ENCODE data around the gene ERCC8.
"Not testable (repeated sequence)": the region's sequence is repeated elsewhere in the genome, so short reads cannot be mapped to it uniquely, and the experiment has no call there.

The ERCC8 gene

DNA sequence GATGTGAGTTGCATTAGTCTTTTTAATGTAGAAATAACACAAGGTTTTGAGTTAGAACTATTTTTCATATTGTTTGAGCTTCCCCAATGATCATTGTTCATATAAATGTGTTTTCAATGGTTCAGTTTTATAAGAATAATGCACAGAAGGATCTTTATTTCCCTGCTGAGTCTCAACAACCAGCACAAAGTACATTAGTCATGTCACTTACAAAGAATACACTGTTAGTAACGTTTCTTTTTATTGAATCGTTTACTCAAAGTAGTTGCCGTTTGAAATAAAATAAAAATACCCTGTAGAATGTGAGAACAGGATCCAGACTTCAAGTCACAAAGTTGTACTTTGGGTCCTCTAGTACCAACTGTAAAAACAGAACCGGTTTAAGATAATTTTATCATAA is 41.5 kb downstream of the ERCC8 start:
- DNase-seq, result no peak

DNA sequence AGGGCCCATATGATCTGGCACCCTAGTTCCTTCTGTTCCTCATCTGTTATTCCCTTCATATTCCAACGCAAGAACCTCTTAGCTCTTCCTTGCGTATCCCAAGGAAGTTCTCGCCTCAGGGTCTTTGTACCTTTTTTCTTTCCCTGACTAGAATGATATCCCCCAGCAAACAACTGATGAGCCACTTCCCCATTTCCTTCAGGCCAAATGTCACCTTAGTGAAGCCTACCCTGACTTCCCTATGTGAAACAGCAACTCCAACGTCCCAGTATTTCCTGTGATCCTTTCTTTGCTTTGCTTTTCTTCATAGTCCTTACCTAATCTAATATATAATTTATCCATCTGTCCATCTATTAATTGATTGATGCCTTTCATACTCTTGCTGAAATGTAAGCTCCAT is 47.9 kb downstream of the ERCC8 start:
- no peak for DNase-seq

DNA sequence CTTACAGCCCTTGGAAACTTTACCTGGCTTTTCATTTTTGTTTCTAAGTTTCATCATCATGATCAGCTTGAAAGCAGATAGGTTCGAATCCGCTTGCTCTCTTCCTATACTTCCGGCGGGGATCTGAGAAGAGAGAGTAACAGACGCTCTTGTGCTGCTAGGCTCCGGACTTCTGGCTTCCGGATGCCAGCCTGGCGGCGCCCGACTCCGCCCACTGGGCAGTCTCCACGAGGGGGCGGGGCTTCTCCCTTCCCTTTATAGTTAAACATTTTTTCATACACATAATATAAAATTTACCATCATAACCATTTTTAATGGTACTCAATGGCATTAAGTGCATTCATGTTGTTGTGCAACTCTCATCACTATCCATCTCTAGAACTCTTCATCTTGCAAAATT is 51.3 kb downstream of the ERCC8 start:
- DNase-seq, result no peak

DNA sequence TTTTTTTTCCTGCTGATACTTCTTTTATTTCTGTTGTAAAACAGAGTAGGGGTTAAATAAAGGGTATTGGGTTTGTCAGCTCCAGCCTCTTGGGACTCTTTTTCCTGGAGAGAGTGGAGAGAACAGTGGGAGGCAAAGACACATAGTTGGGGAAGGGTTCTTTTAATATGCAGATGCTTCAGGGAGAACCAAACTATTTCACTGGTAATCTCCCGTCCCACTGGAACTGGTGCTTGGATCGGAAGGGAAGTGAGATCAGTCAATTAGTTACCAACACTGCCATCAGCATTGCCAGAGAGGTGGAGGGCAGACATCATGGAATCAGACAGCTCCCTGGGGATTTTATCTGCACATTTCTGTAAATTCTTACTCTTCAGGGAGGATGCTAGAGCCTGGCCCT is 53.2 kb downstream of the ERCC8 start:
- DNase-seq, result no peak

DNA sequence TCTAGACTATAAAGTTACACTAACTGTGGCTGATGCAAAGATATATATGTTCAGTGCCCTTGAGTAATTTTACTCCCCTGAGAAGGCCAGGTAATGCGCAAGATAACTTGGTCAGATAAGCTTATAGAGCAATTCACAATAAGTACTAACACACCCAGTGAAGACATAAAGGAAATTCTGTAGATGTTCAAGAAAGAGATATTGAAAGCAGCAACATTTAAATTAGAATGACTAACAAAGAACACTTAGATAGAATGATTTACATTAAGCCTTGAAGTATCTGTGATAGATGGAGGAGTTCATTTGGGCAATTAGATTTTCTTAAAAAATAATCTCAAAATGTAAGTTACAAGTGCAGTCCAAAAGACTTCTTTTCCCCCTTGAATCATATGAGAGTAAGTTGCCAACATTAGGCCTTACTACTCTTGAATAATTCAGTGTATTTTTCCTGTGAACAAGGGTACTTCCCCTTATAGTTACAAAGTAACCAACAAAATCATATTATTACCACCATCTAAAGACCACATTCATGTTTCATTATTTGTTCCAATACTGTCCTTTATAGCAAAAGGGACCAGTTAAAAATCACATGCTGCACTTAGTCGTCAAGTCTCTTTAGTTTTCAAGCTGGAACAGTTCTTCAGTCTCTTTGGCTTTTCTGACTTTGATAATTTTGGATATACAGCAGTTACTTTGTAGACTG is 56.4 kb downstream of the ERCC8 start:
- no peak for DNase-seq

DNA sequence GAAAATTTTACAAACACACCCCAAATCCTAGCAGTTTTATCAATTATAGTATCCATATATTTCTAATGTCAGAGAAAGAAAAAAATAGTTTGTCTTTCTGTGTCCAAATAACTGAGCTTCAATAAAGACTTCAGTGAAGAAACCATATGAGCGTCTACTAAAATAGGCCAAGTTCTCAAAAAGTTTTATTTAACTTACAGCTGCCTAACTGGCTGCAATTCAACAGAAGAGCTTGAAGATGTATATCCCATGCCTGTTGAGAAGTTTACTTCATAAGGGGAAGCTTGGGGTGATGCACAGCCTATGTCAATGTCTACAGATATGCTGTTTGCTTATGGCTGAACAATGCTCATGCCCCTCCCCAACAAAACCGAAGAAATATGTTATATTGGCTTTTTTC is 57.1 kb downstream of the ERCC8 start:
- DNase-seq, result no peak

DNA sequence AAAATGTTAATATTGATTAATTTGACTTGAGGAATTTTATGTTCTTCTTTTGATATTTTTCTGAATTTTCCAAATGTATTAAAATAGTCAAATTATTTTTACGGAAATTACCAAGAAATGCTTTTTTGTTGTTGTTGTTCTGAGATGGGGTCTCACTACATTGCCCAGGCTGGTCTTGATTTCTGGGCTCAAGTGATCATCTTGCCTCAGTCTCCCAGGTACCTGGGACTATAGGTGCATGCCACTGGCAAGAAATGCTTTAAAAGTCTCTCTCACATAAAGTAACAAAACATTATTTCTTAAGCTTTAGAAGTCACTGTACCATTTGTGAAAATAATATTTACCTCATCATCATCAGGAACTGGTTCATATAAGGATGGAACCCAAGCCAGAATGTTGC is 57.8 kb downstream of the ERCC8 start:
- DNase-seq, result no peak

DNA sequence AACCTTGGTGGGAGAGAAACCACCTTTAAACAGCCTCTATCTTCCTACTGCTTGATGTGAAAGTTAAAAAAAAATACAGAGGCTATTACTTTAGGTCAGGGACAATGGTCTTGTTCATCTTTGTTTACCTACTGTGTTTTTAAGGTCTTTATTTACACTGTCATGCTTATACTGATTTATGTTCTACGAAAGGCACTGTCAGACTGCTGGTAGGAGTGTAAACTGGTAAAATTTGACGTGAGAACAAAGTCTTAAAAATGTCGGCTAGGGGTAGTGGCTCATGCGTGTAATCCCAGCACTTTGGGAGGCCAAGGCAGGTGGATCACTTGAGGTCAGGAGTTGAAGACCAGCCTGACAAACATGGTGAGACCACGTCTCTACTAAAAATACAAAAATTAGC is 58.7 kb downstream of the ERCC8 start:
- no peak for DNase-seq

DNA sequence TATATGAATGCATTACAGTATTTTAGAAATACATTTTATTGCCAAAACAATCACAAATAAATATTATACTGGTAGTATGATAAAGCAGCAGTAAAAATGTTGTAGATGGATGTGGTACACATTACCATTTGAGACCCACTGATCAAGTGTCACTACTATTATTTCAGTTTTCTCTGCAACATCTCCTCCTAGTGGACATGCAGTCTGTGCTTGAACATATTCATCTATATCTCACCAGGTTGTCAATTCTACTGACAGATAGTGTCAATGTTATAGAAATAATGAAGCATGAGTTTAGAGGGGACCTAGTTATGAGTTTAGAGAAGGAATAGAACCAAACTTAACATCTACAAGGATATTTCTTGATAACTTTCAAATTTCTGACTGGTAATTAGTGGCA is 61.6 kb downstream of the ERCC8 start:
- DNase-seq, result peak; percentile 23

DNA sequence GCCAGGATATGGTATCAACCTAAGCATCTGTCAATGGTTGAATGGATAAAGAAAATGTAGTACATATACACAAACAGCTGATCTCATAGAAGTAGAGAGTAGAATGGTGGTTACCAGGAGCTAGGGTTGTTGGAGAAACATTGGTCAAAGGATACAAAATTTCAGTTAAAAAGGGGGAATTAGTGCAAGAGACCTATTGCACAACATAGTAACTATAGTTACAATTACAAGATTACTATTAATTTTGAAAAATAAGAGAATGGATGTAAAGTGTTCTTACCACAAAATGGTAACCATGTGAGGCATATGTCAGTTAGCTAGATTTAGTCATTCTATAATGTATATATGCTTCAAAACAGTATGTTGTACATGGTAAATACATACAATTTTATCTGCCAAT is 72.0 kb downstream of the ERCC8 start:
- DNase-seq, result no peak

DNA sequence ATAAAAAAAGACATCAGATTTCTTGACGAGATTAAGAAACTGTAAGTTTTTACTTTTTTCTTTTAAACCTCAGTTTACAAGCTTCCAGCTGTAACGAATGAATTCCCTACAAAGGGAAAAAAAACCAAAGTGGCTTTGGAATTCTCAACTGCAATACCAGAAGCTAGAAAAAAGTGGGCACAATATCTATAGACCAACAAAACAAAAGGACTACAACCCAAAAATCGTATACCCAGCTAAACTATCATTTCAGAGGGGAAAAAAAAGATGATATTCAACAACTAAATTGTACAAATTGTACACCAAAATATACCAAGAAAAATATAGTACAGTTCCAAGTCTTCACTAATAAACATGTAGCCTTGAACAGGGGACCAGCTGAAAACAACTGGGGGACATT is 74.0 kb downstream of the ERCC8 start:
- no peak for DNase-seq

DNA sequence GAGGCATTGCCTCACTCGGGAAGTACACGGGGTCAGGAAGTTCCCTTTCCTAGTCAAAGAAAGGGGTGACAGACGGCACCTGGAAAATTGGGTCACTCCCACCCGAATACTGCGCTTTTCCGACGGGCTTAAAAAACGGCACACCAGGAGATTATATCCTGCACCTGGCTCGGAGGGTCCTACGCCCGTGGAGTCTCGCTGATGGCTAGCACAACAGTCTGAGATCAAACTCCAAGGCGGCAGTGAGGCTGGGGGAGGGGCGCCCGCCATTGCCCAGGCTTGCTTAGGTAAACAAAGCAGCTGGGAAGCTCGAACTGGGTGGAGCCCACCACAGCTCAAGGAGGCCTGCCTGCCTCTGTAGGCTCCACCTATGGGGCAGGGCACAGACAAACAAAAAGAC is 84.3 kb downstream of the ERCC8 start:
- not testable (repeated sequence) for DNase-seq

DNA sequence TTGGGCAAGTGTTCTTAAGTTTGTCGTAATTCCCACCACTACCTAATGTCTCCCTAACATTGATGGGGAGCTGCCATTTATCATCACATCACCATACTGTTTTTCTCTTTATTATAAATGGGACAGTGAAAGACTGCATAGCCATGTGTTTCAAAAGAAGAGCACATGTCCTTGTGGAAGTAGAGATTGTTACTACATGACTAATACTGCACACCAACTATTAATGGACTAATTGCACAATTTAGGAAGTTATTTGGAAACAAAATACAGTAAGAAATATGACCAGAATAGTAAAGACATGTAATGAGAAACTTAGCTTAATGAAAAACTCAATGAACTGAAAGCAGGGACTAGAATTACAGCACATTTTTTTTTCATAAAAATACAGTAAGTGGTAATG is 88.8 kb downstream of the ERCC8 start:
- no peak for DNase-seq

DNA sequence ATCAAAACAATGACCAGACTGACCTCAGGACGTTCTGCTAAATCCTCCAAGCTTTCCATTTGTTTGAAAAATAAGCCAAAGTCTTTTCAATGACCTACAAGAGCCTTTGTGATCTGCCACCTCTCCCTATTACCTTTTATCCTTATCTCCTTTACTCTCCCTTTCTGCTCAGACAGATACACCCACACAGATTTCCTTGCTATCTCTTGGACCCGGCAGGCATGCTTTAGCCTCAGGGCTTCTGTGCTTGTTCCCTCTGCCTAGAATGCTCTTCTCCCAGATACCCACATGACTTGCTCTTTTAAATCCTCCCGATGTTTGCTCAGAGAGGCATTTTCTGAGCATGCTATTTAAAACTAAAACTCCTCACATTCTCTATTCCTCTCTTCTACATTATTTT is 91.9 kb downstream of the ERCC8 start:
- DNase-seq, result no peak

DNA sequence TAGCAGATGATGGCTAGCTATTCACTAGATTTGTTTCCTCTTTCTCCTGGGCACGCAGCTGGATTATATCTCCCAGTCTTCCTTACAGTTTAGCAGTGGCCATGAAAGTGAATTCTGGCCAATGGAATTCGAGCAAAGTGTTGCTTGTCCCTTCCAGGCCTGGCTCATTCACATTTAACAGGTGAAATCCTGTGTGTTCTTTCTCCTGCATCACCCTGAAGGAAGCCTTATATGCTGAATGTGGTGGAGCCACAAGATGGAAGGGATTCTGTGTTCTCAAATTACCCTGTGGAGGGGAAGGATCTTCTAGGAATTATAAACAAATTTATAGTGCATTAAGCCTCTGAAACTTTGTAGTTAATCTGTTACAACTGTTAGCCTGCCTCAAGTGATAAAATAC is 92.6 kb downstream of the ERCC8 start:
- no peak for DNase-seq

DNA sequence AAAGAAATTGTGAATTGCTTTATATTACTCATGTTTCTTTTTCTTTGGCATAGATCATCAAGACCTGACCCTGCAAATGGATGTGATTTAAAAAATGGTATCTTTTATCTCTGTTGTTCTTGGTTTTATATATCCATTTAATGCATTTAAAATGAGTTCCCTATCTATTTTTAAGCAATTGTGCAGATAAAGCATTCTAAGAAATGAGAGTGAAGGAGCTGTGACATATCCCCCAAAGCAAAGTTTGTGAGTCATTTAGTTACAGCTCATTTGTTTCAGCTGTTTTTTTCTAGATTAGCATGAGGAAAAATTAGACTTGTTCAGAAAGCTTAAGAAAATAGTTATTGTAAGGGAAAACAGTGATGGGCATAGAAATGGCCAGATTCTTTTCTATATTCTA is 93.2 kb downstream of the ERCC8 start:
- DNase-seq, result no peak

DNA sequence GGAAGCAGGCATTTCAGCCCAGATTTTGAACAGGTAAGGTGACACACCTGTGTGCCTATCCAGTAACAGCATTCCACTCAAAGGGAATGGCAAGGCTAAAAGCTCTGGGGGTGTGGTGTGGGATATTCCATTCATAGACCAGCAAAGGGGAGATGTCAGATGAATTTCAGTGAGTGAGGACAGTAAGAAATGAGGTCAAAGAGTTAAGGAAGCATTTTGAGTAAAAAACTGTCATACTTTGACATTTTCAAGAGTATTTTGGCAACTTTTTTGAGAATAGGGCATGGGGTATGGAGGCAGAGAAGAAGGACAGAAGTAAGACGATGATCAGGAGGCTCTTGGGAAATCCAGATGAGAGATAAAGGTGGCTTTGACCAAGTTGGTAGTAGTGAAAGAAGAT is 98.6 kb downstream of the ERCC8 start:
- no peak for DNase-seq

DNA sequence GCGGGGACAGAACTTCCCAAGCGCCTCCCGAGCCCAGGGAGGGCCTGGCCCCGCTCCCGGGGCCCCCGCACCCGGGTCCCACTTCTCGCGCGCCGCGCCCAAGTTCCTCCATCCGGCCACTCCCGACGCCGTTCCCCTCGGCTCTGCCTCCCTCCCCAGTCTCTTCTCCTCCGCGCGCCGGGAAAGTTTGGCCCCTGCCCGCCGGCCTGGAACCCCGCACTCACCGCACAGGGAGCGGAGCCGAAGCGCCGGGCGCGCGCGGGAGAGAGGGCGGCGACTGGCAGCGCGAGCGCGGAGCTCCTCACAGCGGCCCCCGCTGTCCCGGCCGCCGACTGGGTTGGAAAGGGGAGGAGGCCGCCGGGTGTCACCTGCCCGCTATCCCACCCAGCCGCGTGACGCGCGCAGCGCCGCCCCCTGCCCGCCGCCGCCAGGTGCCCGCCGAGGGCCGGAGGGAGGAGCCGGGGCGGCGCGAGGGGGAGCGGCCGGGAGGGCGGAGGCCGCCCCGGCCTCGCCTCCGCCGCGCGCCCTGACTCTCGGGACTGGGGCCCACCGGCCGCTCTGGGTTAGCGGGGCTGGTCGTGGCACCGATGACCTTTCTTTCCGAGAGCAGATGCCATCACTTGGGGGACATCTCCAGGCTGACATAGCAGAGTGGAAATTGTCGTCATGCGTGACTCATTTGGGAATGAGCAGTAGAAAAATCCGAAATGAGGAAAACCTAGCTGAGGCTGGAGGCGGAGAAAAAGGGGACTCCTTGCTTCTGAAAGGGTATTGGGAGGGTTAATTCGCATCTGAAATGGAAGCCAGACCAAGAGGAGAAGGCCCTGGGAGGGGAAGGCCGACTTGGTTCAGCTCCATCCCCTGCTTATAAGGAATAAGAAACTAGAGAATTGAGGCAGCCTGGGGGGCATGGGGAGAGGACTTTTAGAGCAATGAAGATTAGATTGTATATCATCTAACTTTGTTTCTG is 100.6 kb downstream of the ERCC8 start, which contains the start of gene ELOVL7:
Gene ELOVL7, minus strand, starts transcription at position 334 of the 970 bp plus-strand sequence. CDS start 56,872 bp downstream, outside the sequence.
- DNase-seq, result peak; percentile 77

DNA sequence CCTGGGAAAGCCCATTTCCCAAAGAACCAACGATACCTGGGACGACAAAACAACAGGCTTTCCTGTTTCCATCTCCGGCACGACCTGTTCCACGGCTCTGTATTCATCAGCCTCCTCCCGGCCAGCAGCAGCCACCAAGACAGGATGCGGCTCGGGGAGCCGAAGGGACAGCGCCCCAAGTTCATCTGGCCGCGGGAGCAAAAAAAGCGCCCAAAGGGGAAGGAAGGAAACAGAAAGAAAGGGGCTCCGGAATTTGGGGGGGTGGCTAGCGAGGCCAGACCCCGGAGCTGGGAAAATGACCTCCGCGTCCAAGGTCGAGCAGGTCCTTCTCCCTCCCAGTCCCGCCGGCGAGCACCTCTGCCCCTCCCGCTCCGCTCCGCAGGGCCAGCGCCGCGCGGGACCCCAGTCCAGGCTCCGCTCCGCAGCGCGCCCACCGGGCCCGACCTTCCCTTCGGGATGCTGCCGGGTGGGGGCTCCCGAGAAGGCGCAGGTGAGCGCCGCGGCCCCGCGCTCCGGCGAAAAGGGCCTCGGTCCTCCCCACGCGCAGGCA is 101.4 kb downstream of the ERCC8 start:
- no peak for DNase-seq

DNA sequence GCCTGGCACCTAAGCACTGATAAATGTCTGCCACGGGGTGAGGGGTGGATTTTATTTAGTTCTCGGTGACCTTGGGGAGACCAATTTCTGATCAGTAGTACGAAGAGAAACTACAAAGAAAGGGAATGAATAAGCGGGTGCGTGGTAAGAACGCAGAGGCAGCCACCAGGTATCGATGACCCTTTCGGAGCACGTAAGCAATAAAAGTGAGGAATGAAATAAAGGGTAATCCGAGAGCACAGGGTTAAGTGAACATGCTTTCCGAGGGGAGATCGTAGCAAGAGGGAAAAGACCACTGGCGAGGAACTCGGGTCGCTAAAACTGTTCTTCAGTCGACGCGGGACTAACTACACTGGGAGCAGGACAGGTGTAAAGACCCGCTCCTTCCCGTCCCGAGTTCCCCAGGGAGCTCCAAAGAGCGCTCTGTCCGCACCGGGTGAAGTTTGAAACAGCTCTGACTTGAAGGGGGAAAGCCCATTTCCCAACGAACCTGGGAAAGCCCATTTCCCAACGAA is 101.9 kb downstream of the ERCC8 start:
- no peak for DNase-seq

DNA sequence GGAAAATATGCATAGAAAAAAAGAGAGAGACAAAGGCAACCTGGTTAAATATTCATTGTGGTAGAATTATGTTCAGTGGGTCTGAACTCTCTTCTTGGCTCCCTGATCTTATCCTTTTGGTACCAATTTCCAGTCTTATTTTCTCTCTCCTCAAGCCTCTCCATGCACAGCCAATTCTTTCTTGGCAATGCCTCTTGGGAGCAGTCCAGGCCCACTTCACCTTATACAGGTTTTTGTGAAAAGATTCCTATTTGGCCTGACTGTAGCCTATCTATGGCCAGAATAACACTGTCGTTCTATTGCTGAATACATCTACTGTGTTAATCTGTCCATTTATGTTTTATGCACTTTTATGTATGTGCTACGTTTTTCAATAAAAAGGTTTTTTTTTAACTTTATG is 103.5 kb downstream of the ERCC8 start:
- DNase-seq, result no peak

DNA sequence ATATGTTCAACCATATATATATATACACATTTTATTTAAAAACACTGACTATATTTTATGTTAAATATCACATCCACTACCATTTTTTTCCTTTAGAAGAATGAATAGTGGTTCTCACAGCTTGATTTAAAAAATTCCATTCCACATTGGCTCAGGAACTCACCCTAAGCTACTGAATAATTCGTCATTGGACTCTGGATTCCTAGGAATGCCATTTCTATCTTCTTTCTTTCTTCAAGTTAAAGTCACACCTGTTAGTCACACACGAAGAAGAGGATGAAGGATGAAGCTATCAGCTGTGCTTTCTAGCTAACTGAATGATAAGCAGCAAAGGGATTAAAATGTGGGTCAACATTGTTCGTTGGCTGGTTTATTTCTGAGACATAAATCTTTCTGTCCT is 108.7 kb downstream of the ERCC8 start:
- DNase-seq, result no peak

DNA sequence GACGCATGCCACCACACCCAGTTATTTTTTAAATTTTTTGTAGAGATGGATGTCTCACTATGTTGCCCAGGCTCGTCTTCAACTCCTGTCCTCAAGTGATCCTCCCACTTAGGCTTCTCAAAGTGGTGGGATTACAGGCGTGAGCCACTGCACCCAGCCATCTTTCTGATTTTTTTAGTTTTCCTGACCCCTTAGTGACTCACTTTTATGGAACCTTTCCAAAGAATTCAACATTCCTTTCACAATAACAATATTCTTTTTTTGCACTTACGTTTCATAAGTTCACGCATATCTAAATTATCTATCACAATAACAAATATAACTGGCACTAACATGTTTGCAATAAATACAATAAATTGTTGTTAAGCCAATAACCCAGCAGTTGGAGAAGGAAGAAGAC is 109.3 kb downstream of the ERCC8 start:
- no peak for DNase-seq

DNA sequence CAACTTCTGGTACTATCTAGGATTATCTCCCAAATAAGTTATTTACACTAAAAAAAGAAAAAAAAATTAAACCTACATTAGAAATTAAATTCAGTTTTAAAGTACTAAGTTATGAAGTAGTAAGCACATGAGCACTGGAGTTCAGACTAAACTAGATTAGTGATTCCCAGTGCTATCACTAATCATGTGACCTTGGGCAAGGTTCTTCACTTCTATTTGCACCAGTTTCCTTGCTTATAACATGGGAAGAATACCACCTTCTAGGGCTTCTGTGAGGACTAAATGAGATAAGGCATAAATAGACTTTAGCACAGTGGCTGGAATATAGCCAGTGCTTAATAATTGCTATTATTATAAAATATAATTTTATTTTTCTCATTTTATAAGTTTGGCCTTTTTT is 111.3 kb downstream of the ERCC8 start:
- no peak for DNase-seq

All from GDM1 (cell line).